Gastrocnemius medialis (tissue), 4 donors: ENCODE measurements around the gene RFXANK. TPM values are rescaled to one million over a fixed set of nuclear protein-coding genes. Genes with fewer than 3 reads are reported as not detected.

Experiments used
- ATAC-seq, 2 donors: fragments of 150-250 bp; one replicate each; pipeline ENCODE4 v1.9.1; 2016
- DNase-seq, 2 donors: peaks; one replicate each; pipeline ENCODE4 v3.0.0-alpha.2; 2019
- H3K27ac ChIP-seq, 4 donors: fragments of 200-600 bp; sonication (generic); 1 replicate in 1 of 4; 2 replicates in 3 of 4; pipeline ENCODE4 v1.5.1; 2016 to 2018; ENCODE audit warnings: mild to moderate bottlenecking in 2 of 4, moderate library complexity in 1 of 4
- H3K27me3 ChIP-seq, 3 donors: fragments of 200-600 bp; sonication (generic) in 2 of 3; 1 replicate in 1 of 3; 2 replicates in 2 of 3; pipeline versions ENCODE4 v1.5.1 to v1.6.0; 2016 to 2019; ENCODE audit warnings: mild to moderate bottlenecking in 1 of 3, moderate library complexity in 1 of 3
- H3K36me3 ChIP-seq, 2 donors: fragments of 200-600 bp; sonication (generic) in 1 of 2; one replicate each; pipeline ENCODE4 v1.5.1; 2017 to 2018
- H3K4me1 ChIP-seq, 2 donors: fragments of 200-600 bp; sonication (generic) in 1 of 2; one replicate each; pipeline ENCODE4 v1.5.1; 2016 to 2017; ENCODE audit warnings: mild to moderate bottlenecking in 2 of 2
- H3K4me3 ChIP-seq, 4 donors: fragments of 200-600 bp; sonication (generic) in 3 of 4; 1 replicate in 1 of 4; 2 replicates in 3 of 4; pipeline ENCODE4 v1.5.1; 2016 to 2019; ENCODE audit warnings: mild to moderate bottlenecking in 2 of 4
- H3K9me3 ChIP-seq, 3 donors: fragments of 200-600 bp; sonication (generic) in 2 of 3; 1 replicate in 1 of 3; 2 replicates in 2 of 3; pipeline ENCODE4 v1.5.1; 2016 to 2019
- CTCF ChIP-seq, 5 experiments: fragments of 450-650 bp in 3 of 5; fragments of 200-600 bp in 2 of 5; sonication (generic) in 2 of 5; IDR thresholded peaks in 4 of 5; conservative IDR thresholded peaks in 1 of 5; 1 replicate in 4 of 5; 2 replicates in 1 of 5; pipeline ENCODE4 v1.5.1; 2016 to 2019; ENCODE audit warnings: antibody characterized with exemption in 5 of 5, mild to moderate bottlenecking in 3 of 5, moderate library complexity in 3 of 5
- POLR2A ChIP-seq, 2 donors: fragments of 450-650 bp; IDR thresholded peaks; one replicate each; pipeline ENCODE4 v1.6.1; 2017; ENCODE audit warnings: antibody characterized with exemption in 2 of 2, mild to moderate bottlenecking in 2 of 2, moderate library complexity in 2 of 2
- in situ Hi-C, 4 donors: fragments of 200-750 bp; cut with MboI; loops; one replicate each; pipeline versions ENCODE4 v1.15.0 to v1.8.0; 2017; ENCODE audit warnings: low sequenced_read_pairs in 4 of 4
- intact Hi-C: fragments of 100-400 bp; cut with DNase I; formaldehyde crosslinking; loops from one replicate; pipeline ENCODE4 v1.15.1; 2023; ENCODE audit warnings: low total_unique reads
- total RNA-seq, 4 donors: library from RNA; depleted of rRNA; stranded (reverse); fragments of >200 nt; gene quantifications; one replicate each; pipeline versions ENCODE4 v1.1.0 to v1.2.3, GENCODE V29; 2016

RFXANK gene
- total RNA-seq, 4 donors from 2014 or later: 25.5 to 44.1 (median 35.1) TPM

- Histone ChIP-seq H3K36me3 (peaks cover 0 to 28% of the 10 kb centered on the region in 2 donors), H3K4me3 (no peak overlapping the region), H3K4me1 (peaks cover 5 to 8% of the 10 kb centered on the region in 2 donors), H3K27ac (no peak overlapping the region), H3K27me3 (no peaks in the 10 kb centered on the region), H3K9me3 (no peaks in the 10 kb centered on the region)
- DNase-seq: no peak
- TF ChIP-seq POLR2A (IDR thresholded peaks at IDR 0.05) (no peak), CTCF (IDR thresholded peaks at IDR 0.05 in 4 of 5, conservative IDR thresholded peaks at IDR 0.05 in 1 of 5) (no peak)
- in situ Hi-C loops: loop anchor here in 1 of 4 donors (5.0 kb wide), 1 partner anchor 35 kb away; no protein-coding TSS in a partner anchor
- intact Hi-C loops: no loop called here
- ATAC-seq: no peak
Observed at GRCh38 chr19:19176950-19177349, 15.1 kb upstream of the RFXANK start.

GRCh38 chr19:19179548-19180441 is 12.3 kb upstream of the RFXANK start:
- DNase-seq (no peak), ATAC-seq (peak in 1 of 2 donors; percentile 56)
- Histone ChIP-seq H3K27me3 (no peaks in the 10 kb centered on the region), H3K4me1 (no peaks in the 10 kb centered on the region), H3K36me3 (peaks cover 0 to 37% of the 10 kb centered on the region in 2 donors), H3K9me3 (no peaks in the 10 kb centered on the region), H3K27ac (no peak overlapping the region), H3K4me3 (no peak overlapping the region)
- intact Hi-C loops (no loop called here), in situ Hi-C loops (loop anchor here in 1 of 4 donors (5.0 kb wide), 1 partner anchor 37 kb away; no protein-coding TSS in a partner anchor)
- no peak for TF ChIP-seq CTCF (IDR thresholded peaks at IDR 0.05 in 4 of 5, conservative IDR thresholded peaks at IDR 0.05 in 1 of 5)
- no peak for TF ChIP-seq POLR2A (IDR thresholded peaks at IDR 0.05)

GRCh38 chr19:19181488-19181998 is 10.5 kb upstream of the RFXANK start:
- Histone ChIP-seq H3K9me3 (no peaks in the 10 kb centered on the region), H3K4me3 (no peak overlapping the region), H3K36me3 (peaks cover 0 to 35% of the 10 kb centered on the region in 2 donors), H3K27me3 (no peaks in the 10 kb centered on the region), H3K27ac (no peak overlapping the region), H3K4me1 (no peaks in the 10 kb centered on the region)
- ATAC-seq: no peak
- DNase-seq: no peak
- in situ Hi-C loops: no loop called here
- no peak for TF ChIP-seq CTCF (IDR thresholded peaks at IDR 0.05 in 4 of 5, conservative IDR thresholded peaks at IDR 0.05 in 1 of 5)
- intact Hi-C loops: no loop called here

GRCh38 chr19:19185853-19186740 is 6.0 kb upstream of the RFXANK start:
- ATAC-seq: peak in 1 of 2 donors; percentile 49
- intact Hi-C loops (no loop called here), in situ Hi-C loops (no loop called here)
- DNase-seq: no peak
- peaks cover 15 to 22% of the 10 kb centered on the region in 2 donors for H3K4me1 ChIP-seq
- H3K27ac ChIP-seq: no peak overlapping the region
- no peak overlapping the region for H3K4me3 ChIP-seq
- TF ChIP-seq POLR2A (IDR thresholded peaks at IDR 0.05): no peak
- peak; percentile 19 to 55 (median 39) for TF ChIP-seq CTCF (IDR thresholded peaks at IDR 0.05 in 4 of 5, conservative IDR thresholded peaks at IDR 0.05 in 1 of 5)
- peaks cover 0 to 17% of the 10 kb centered on the region in 2 donors for H3K36me3 ChIP-seq
- no peaks in the 10 kb centered on the region for H3K9me3 ChIP-seq
- H3K27me3 ChIP-seq: no peaks in the 10 kb centered on the region
